Umbilical cord (tissue), 2 donors: ENCODE data around the gene KRTAP10-2. TPM values are rescaled to one million over a fixed set of nuclear protein-coding genes. Genes with fewer than 3 reads are reported as not detected.

ENCODE experiments used
- DNase-seq: peaks from one replicate; pipeline ENCODE4 v3.0.0-alpha.2; 2015; ENCODE audit warnings: low spot score
- total RNA-seq: library from RNA; depleted of rRNA; stranded (reverse); fragments of >200 nt; gene quantifications from one replicate; pipeline ENCODE4 v1.2.3, GENCODE V29; 2014; ENCODE audit warnings: low replicate concordance; ENCODE audit not compliant: insufficient read depth

Gene KRTAP10-2
- total RNA-seq, 1 donor from 2014 or later = not detected

- DNase-seq = no peak
Observed at GRCh38 chr21:44515359-44516165, 35.7 kb downstream of the KRTAP10-2 start.

- no peak for DNase-seq
Observed at GRCh38 chr21:44514746-44515358, 36.5 kb downstream of the KRTAP10-2 start.

GRCh38 chr21:44514218-44514520, 37.1 kb downstream of the KRTAP10-2 start:
- DNase-seq = no peak

GRCh38 chr21:44513389-44514217, 37.7 kb downstream of the KRTAP10-2 start:
- DNase-seq = no peak

- no peak for DNase-seq
Observed at GRCh38 chr21:44512496-44513388, 38.6 kb downstream of the KRTAP10-2 start.

GRCh38 chr21:44511938-44512275, 39.4 kb downstream of the KRTAP10-2 start:
- no peak for DNase-seq

GRCh38 chr21:44511219-44511937, 39.9 kb downstream of the KRTAP10-2 start:
- DNase-seq = no peak

- DNase-seq = peak; percentile 15
Observed at GRCh38 chr21:44510508-44511218, 40.6 kb downstream of the KRTAP10-2 start.

- DNase-seq = no peak
Observed at GRCh38 chr21:44510109-44510507, 41.2 kb downstream of the KRTAP10-2 start.

GRCh38 chr21:44509539-44509938, 41.8 kb downstream of the KRTAP10-2 start:
- DNase-seq = no peak

- no peak for DNase-seq
Observed at GRCh38 chr21:44508711-44509445, 42.4 kb downstream of the KRTAP10-2 start.

- no peak for DNase-seq
Observed at GRCh38 chr21:44508426-44508710, 42.9 kb downstream of the KRTAP10-2 start.

GRCh38 chr21:44507673-44508425, 43.5 kb downstream of the KRTAP10-2 start:
- DNase-seq = no peak

GRCh38 chr21:44506279-44507255, 44.7 kb downstream of the KRTAP10-2 start:
- no peak for DNase-seq

GRCh38 chr21:44505673-44506278, 45.5 kb downstream of the KRTAP10-2 start:
- no peak for DNase-seq

- no peak for DNase-seq
Observed at GRCh38 chr21:44503901-44504399, 47.4 kb downstream of the KRTAP10-2 start.
